ENCODE data around the gene RHO. TPM values are rescaled to one million over a fixed set of nuclear protein-coding genes. Genes with fewer than 3 reads are reported as not detected.

Gene RHO
- total RNA-seq, 1 donor from 2014 or later = not detected

DNA sequence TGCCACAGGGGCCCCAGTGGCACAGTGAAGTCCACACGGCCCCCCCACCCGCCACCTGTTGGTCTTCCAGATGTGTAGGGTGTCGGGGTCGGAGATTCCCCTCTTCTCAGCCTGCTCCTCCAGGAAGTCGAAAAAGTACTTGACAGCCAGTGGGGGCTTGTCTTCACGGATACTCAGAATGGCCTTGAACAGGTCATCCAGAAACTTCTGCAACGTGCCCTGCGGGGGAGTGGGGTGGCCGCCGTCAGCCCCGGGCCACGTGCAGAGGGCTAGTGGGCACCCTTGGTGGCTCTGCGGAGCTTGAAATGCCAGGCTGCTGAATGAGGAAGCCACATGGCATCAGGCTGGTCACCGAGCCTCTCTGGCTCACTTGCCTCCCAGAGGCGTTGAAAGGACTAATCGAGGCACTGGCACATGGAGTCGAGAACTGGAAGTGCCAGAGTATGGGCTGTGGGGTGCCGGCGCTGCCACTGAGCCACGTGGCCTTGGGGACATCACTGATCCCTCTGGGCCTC, 31.2 kb downstream of the RHO start:
- DNase-seq (ENCODE audit: low read depth) = no peak

- peak; percentile 10 for DNase-seq (ENCODE audit: low read depth)
Measured at GRCh38 chr3:129560269-129560787, 31.9 kb downstream of the RHO start.

- DNase-seq (ENCODE audit: low read depth) = peak; percentile 4
Measured at GRCh38 chr3:129560911-129561594, 32.6 kb downstream of the RHO start.

DNA sequence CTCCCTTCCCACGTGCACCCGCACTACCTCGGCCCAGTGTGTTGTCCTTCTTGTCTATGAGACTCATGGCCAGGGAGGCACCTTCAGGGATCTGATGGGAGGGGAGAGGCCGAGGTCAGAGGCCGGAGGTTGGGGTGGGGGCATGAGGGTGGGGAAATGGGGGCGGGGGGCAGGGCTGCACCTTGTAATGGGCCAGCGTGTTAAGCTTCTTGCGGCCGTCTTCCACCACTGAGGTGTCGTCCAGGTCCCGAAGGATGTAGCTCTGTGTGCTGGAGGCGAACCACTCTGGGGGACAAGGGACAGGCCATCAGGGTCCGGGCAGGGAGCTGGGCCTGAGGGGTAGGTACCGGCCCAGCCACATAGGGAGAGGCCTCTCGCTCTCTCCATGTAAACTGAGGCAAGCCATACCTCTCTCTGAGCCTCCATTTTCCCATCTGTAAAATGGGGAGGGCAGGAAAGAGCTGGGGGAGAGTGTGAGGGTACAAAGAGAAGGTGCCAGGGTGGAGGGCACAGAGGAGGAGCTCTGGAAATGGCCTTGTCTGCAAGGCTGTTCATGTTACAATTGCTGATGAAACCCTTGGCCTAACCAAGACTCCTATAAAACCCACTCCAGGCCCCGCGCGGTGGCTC, 33.3 kb downstream of the RHO start:
- DNase-seq (ENCODE audit: low read depth) = no peak

GRCh38 chr3:129562803-129563202, 34.4 kb downstream of the RHO start:
- DNase-seq (ENCODE audit: low read depth) = no peak

DNA sequence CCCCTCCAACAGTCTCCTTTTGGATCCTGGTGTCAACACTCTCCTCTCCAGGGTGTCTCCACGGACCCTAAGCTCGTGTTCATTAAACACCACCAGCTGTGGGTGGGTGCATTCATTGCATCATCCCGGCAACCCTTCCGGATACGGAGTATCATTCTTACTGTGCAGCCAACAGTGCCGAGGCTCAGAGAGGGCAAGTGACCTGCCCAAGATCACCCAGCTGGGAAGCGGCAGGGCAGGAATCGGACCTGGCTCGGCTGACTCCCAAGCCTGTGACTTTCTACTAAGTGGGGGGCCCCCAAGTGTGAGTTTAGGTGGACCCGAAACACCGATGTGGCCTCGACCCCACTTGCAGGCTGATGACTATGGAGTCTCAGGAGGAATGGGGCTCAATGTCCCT, 34.9 kb downstream of the RHO start:
- DNase-seq (ENCODE audit: low read depth) = no peak

DNA sequence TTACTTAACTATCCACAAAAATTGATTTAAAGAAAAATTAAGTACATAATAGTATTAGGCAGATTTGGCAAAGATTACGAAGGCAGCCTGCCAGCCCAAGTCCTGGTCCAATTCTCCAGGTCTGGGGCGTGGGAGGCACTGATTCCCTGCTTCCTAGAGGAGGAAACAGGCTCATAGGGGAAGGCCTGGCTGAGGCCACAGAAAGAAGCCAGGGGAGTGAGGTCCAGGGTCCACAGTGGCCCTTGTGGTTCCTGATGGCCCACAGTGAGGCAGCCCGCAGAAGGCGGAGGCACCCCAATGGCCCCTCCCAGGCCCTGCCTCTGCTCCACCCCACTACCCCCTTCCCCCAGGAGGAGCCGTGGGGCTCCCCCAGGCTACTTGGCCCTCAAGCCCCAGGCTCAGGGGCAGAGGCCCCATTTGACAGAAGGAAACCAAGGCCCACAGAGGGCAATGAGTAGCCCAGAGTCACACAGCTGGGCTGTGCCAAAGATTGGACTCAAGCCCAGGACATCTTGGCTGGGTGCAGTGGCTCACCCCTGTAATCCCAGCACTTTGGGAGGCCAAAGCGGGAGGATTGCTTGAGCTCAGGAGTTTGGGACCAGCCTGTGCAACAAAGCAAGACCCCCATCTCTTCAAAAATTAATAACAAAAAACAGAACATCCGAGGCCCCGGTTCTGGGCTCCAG, 35.6 kb downstream of the RHO start:
- no peak for DNase-seq (ENCODE audit: low read depth)

- no peak for DNase-seq (ENCODE audit: low read depth)
Measured at GRCh38 chr3:129564981-129565644, 36.7 kb downstream of the RHO start.

DNA sequence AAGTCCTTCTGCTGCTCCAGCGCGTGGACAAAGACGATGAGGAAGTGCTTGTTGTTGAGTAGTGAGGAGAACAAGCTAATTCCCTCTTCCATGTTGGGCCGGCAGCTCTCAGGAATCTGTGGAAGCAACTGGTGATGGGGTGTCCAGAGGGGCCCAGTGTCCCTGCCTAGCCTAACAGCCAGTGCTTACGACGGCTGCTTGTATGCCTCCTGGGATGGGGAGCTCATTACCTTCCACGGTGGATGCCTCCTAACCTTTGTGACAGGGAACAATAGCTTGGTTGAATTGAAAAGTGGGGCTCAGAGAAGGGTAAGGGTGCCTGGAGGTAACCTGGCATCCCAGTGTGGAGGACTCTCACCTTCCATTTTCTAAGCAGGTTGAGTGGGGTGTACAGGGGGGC, 37.5 kb downstream of the RHO start:
- DNase-seq (ENCODE audit: low read depth) = no peak

DNA sequence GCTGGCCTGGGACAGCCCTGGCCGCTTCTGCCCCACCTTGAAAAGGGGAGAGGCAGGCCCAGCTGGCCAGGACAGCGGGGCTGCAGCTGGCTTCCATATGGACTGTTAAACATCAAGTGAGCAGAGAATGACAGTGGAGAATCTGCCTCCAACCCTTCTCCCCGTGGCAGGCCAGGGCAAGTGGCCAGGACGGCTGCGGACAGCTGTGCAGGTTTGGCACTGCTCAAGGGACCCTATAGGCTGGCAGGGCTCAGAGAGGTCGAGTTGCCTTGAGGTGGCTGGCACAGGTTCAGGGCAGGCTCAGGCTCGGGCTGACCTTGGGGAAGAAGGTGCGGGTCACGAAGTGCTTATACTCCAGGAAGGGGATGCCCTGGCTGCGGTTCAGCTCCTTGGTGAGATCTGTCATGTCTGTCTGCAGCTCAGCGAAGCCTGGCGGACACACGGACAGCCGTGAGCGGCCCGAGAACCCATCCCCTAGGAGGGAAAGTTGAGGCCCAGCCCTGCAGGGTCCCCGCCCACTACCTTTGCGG, 38.8 kb downstream of the RHO start:
- DNase-seq (ENCODE audit: low read depth) = no peak

DNA sequence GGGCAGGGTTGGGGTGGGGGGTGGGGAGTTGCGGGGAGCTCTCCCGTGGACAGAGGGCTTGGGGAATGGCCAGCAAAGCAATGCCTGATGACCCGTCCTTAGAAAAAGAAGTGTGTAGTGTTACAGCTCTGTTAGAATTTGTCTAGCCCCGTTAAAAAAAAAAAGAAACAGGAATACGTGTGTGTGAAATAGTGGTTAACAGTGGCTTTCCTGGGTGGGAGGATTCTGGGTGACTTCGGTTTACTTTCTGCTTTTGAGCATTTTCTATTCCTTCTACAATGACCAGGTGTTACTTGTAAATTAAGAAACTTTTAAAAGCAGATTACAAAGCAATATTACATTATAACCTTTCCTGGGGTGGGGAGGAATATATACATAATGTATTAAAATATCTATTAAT, 39.5 kb downstream of the RHO start:
- no peak for DNase-seq (ENCODE audit: low read depth)

DNA sequence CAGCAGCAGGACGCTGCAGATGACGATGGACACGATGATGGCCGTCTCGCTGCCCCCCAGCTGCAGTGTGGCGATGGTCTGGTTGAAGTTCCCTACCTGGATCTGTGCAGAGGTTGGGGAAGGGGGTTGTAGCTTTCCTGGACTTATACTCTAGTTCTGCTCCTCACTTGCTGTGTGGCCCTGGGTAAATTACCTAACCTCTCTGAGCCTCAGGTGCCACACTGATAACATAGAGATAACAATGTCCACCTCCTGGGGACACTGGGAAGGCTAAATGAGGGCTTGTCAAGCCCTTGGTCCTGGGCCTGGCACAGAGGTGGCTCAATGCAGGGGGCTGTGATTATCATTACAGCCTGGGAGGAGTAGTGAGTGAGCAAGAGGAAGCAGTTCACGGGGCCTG, 41.4 kb downstream of the RHO start:
- DNase-seq (ENCODE audit: low read depth) = no peak

DNA sequence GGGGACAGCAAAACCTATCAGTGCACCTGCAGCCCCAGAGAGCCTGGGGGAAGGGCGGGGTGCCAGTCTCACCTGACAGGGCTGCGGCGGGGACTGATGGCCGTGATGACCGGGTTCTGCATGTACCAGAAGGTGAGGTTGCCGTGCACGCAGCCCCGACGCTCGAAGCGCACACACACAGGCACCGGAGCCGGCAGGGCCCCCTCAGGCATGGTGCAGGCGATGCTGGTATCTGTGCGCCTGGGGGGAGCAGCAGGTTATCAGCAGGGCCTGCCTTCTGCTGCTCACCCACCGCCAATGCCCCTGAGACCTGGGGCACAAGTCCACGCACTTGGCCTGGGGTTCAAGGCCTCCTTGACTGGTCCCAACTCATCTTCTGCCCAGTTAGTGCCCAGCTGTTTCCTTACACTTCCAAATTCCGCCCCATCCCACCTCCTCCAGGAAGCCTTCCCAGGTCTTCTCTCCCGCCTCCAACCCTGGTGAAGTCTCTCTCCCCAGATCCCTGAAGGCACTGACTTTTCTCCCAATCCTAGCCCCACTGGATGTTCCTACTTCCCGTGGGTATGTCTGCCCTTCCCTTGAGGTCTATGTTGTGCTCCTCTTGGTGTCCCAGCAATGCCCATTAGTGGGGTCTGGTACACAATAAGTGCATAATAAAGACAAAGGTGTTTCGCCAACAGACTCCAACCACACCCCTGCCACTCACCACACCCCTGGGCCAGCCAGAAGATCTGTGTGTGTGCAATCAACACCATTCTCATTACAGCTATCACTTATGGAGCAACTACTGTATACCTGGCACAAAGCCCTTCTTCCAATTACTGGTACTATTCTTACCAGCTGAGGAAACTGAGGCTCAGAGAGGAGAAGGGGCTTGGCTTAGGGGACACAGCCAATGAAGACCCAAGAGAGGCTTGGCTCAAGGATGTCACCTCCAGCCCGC, 43.4 kb downstream of the RHO start:
- DNase-seq (ENCODE audit: low read depth) = no peak

DNA sequence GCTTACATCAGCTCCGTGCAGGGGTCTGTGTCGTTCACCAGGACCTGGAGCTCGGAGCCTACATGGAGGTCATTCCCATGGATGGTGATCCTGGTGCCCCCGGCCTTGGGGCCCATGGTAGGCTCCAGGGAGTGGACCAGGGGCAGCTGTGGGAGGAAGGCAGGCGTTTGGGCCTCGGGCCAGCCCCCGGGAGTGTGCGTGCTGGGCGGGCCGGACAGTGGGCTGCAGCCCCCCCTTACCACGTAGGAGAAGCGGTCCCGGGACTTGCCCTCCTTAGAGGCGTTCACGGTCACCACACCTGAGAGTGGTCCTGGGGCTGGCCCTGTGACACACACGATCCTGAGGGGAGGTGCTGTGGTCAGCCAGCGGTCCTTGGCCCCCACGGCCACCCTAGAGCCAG, 44.2 kb downstream of the RHO start:
- no peak for DNase-seq (ENCODE audit: low read depth)

DNA sequence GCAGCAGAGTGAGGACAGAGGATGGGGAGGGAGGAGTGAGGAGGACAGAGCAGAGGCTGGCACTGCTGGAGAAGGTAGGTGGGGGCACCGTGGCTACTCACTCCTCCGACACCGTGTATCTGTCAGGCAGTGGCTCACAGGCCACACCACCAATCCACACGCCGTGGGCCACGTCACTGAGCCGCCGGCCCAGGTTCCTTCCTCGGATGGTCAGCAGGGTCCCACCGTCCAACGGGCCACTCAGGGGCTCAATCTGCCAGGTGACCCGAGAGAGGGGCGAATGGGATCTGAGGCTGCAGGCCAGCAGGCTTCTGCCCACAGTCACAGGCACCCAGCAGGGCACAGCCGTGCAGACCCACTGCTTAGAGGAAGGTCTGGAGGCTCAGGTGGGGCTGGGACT, 45.1 kb downstream of the RHO start:
- DNase-seq (ENCODE audit: low read depth) = no peak

DNA sequence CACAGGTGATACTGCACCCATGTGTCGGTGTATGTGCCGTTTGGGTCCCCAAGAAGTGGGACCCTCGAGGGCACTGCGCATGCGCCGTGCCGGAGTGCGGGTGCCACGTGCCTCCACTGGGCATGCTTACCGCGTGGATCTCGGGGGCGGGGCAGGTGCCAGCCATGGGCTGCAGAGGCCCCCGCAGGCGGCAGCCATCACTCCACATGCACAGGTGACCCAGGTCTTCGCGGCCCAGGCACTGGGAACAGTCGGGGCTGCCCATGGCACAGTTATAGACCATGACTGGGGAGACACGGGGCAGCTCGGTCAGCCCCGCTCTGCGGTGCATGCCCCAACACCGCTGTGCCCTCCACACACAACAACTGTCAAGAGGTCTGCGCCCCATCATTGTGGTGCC, 45.8 kb downstream of the RHO start:
- DNase-seq (ENCODE audit: low read depth) = no peak

- DNase-seq (ENCODE audit: low read depth) = no peak
Measured at GRCh38 chr3:129575233-129575996, 47.0 kb downstream of the RHO start.

- no peak for DNase-seq (ENCODE audit: low read depth)
Measured at GRCh38 chr3:129575997-129576384, 47.6 kb downstream of the RHO start.

GRCh38 chr3:129576514-129577352, 48.3 kb downstream of the RHO start:
- DNase-seq (ENCODE audit: low read depth) = no peak

All from renal cortical epithelial cell (primary cell).